ENCODE data around the gene ST6GALNAC4. TPM values are rescaled to one million over a fixed set of nuclear protein-coding genes. Genes with fewer than 3 reads are reported as not detected.

The ST6GALNAC4 gene
- total and polyA plus RNA-seq, 3 experiments from 2014 or later = 28.7 to 43.2 (median 32.9) TPM

DNA sequence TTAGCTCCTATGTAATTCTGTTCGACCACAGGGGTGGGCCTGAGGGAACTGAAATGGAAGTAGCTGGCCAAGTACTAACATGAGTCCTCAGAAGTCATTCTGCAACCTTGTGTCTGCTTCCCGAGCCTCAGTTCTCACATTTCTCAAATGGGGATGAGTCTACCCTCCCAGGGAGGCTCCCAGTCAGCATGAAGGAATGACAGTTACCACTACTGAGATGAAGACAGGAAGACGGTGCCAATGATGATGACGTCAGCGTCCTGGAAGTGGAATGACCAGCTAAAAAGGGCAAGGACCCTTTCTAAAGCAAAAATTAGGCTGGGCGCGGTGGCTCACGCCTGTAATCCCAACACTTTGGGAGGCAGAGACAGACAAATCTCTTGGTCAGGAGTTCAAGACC is 6.9 kb upstream of the ST6GALNAC4 start:
- Mint-ChIP-seq H3K9me3 (no peaks in the 10 kb centered on the region), H3K27me3 (peaks cover 0 to 8% of the 10 kb centered on the region in 2 donors), H3K27ac (no peak overlapping the region), H3K4me1 (peaks cover 9 to 39% (median 21%) of the 10 kb centered on the region in 3 donors), H3K4me3 (peak overlapping the region in 1 of 7 donors; percentile 51), H3K36me3 (no peaks in the 10 kb centered on the region)
- no peak for DNase-seq
- peaks cover 40% of the 10 kb centered on the region for H3K4me1 ChIP-seq (ENCODE audit: insufficient read depth, low read length)
- H3K27ac ChIP-seq (ENCODE audit: low read depth, low read length) = no peak overlapping the region
- no peaks in the 10 kb centered on the region for H3K36me3 ChIP-seq (ENCODE audit: insufficient read depth, low read length)
- no peaks in the 10 kb centered on the region for H3K9me3 ChIP-seq (ENCODE audit: low read length)
- H3K27me3 ChIP-seq (ENCODE audit: insufficient read depth, low read length, poor library complexity, severe bottlenecking) = no peaks in the 10 kb centered on the region
- CTCF ChIA-PET = interaction anchor here (1.0 to 8.1 kb wide), 6 partner anchors 9 to 334 kb away, joined by 3 to 68 read pairs (median 8); partner anchors contain the start of gene TOR2A
- POLR2A ChIA-PET = no interaction called here
- H3K4me3 ChIP-seq (ENCODE audit: low read length) = no peak overlapping the region

DNA sequence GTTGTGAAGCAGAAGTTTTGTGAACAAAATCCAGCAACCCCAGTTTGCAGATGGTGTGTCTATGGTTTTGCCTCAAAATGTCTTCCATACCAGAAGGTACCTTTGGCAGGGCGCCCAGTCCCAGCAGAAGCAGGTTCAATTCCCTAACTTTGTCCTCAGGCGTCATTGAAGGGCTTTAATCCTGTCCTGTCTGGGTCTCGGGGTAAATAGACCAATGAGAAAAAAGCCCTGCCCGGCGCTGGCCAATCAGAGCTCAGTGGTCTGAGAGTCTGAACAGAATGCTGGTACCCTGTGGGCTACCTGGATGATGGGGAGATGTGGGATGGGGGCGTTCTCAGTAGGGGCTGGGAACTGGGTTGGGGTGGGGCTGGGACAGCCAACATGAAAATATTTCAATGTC is 6.2 kb upstream of the ST6GALNAC4 start:
- no peak for DNase-seq
- H3K9me3 ChIP-seq (ENCODE audit: low read length) = no peaks in the 10 kb centered on the region
- H3K27ac Mint-ChIP-seq = no peak overlapping the region
- H3K27ac ChIP-seq (ENCODE audit: low read depth, low read length) = no peak overlapping the region
- ChIA-PET POLR2A (no interaction called here), CTCF (interaction anchor here (1.0 to 8.1 kb wide), 10 partner anchors 14 to 708 kb away, joined by 3 to 68 read pairs (median 6); partner anchors contain the start of gene TOR2A)
- peaks cover 0 to 5% of the 10 kb centered on the region in 2 donors for H3K27me3 Mint-ChIP-seq
- H3K4me3 ChIP-seq (ENCODE audit: low read length) = no peak overlapping the region
- H3K36me3 Mint-ChIP-seq = no peaks in the 10 kb centered on the region
- no peak overlapping the region for H3K4me3 Mint-ChIP-seq
- H3K27me3 ChIP-seq (ENCODE audit: insufficient read depth, low read length, poor library complexity, severe bottlenecking) = no peaks in the 10 kb centered on the region
- H3K9me3 Mint-ChIP-seq = no peaks in the 10 kb centered on the region
- H3K4me1 Mint-ChIP-seq = peaks cover 15 to 41% (median 24%) of the 10 kb centered on the region in 3 donors
- peaks cover 40% of the 10 kb centered on the region for H3K4me1 ChIP-seq (ENCODE audit: insufficient read depth, low read length)
- no peaks in the 10 kb centered on the region for H3K36me3 ChIP-seq (ENCODE audit: insufficient read depth, low read length)

DNA sequence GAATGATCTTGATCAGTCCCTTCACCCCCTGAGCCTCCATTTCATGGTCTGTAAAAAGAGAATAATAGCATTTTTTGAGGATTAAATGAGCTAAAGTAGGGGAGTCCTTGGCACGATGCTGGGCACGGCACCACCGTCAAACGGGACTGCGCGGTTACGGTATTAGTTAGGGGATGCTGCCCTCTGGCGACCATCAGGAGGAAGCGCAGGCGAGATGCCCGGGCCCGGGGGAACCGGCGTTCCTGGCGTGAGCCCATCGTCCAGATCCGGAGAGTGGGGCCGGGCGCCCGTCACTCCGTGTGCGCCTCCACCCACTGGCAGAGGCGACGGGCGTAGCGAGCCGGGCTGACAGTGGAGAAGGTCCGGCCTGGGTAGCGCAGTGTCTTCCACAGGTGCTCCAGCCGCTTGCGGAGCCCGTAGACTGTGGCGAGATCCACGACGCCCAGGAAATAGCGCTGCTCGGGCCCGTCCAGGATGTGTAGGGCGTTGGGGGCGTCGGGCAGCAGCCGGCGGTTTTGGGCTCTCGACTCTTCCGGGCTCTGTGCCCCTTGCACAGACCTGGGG is 4.8 kb upstream of the ST6GALNAC4 start:
- H3K27ac Mint-ChIP-seq = peak overlapping the region in 6 of 8 donors; percentile 23 to 60 (median 52)
- no peaks in the 10 kb centered on the region for H3K9me3 Mint-ChIP-seq

DNA sequence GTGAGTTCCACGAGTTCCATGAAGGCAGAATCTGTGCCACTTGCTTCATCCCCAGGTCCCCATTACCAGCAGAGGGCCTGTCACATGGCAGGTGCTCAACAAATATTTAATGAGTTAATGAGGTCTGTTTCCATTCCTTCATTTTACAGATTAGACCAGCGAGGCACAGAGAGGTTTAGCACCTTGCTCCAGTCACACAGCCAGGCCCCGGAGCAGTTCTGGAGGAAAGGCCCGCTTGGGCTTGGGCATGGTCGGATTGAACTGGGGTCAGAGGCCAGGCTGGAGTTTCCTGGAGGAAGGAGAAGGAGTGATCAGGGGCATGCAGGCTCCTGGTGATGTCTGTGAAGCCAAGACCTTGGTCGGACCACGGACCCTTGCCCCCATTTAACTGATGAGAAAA is 4.0 kb upstream of the ST6GALNAC4 start:
- Mint-ChIP-seq H3K9me3 (no peaks in the 10 kb centered on the region), H3K27me3 (peaks cover 0 to 4% of the 10 kb centered on the region in 2 donors), H3K4me1 (peaks cover 28 to 40% (median 29%) of the 10 kb centered on the region in 3 donors), H3K27ac (peak overlapping the region in 1 of 8 donors; percentile 54), H3K4me3 (peak overlapping the region in 3 of 7 donors; percentile 30 to 73 (median 45)), H3K36me3 (peaks cover 0 to 2% (median 0%) of the 10 kb centered on the region in 3 donors)
- Histone ChIP-seq H3K36me3 (ENCODE audit: insufficient read depth, low read length) (no peaks in the 10 kb centered on the region), H3K9me3 (ENCODE audit: low read length) (no peaks in the 10 kb centered on the region), H3K4me1 (ENCODE audit: insufficient read depth, low read length) (peaks cover 43% of the 10 kb centered on the region), H3K27me3 (ENCODE audit: insufficient read depth, low read length, poor library complexity, severe bottlenecking) (no peaks in the 10 kb centered on the region), H3K4me3 (ENCODE audit: low read length) (no peak overlapping the region), H3K27ac (ENCODE audit: low read depth, low read length) (no peak overlapping the region)
- ChIA-PET CTCF (interaction anchor here (0.6 to 8.1 kb wide), 43 partner anchors 7 to 501 kb away, joined by 3 to 68 read pairs (median 5); partner anchors contain the start of genes CDK9, DPM2, FPGS and PIP5KL1), POLR2A (interaction anchor here (0.6 to 1.0 kb wide), 3 partner anchors 14 to 186 kb away, joined by 3 to 9 read pairs (median 4); partner anchors contain the start of gene TOR2A)
- no peak for DNase-seq

More for the DNA sequence above, 4.8 kb upstream of the ST6GALNAC4 start:
- Histone ChIP-seq H3K4me1 (ENCODE audit: insufficient read depth, low read length) (peaks cover 42% of the 10 kb centered on the region), H3K36me3 (ENCODE audit: insufficient read depth, low read length) (no peaks in the 10 kb centered on the region), H3K27me3 (ENCODE audit: insufficient read depth, low read length, poor library complexity, severe bottlenecking) (no peaks in the 10 kb centered on the region), H3K27ac (ENCODE audit: low read depth, low read length) (no peak overlapping the region), H3K9me3 (ENCODE audit: low read length) (no peaks in the 10 kb centered on the region), H3K4me3 (ENCODE audit: low read length) (peak overlapping the region; percentile 17)
- peak; percentile 68 to 81 (median 75) for DNase-seq
- Mint-ChIP-seq H3K36me3 (no peaks in the 10 kb centered on the region), H3K27me3 (peaks cover 0 to 4% of the 10 kb centered on the region in 2 donors), H3K4me3 (peak overlapping the region in 6 of 7 donors; percentile 11 to 62 (median 33)), H3K4me1 (peaks cover 25 to 40% (median 28%) of the 10 kb centered on the region in 3 donors)
- ChIA-PET CTCF (interaction anchor here (0.6 to 8.1 kb wide), 45 partner anchors 8 to 502 kb away, joined by 3 to 68 read pairs (median 5); partner anchors contain the start of genes CDK9, DPM2, FPGS and PIP5KL1), POLR2A (interaction anchor here (0.6 to 1.0 kb wide), 4 partner anchors 15 to 231 kb away, joined by 3 to 9 read pairs (median 4); partner anchors contain the start of gene TOR2A)

DNA sequence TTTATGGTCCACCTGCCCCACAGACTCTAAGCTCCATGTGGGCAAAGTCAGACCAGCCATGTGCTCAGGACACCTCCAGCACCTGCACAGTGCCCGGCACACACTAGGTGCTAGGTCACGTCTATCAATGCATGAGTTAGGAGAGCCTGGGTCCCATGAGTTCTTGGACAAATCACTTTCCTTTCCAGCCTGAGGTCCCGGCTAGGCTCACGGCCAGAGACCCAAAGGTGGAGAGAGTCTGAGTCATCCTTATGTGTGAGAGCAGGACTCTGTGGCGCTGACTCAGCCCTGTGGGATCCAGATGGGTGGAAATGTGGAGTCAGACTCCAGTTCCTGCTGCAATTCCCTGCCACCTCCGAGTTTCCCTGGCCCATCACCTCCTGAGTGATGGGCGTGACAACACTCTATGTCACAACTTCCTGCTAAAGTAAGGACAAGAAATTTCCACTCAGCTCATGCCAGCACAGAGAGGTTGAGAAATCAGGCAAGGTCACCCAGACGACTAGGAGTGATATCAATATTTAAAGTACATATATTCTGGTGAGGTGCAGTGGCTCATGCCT is 2.5 kb upstream of the ST6GALNAC4 start:
- Mint-ChIP-seq H3K27ac (peak overlapping the region in 4 of 8 donors; percentile 23 to 65 (median 38)), H3K4me3 (peak overlapping the region in 3 of 7 donors; percentile 3 to 80 (median 32))

DNA sequence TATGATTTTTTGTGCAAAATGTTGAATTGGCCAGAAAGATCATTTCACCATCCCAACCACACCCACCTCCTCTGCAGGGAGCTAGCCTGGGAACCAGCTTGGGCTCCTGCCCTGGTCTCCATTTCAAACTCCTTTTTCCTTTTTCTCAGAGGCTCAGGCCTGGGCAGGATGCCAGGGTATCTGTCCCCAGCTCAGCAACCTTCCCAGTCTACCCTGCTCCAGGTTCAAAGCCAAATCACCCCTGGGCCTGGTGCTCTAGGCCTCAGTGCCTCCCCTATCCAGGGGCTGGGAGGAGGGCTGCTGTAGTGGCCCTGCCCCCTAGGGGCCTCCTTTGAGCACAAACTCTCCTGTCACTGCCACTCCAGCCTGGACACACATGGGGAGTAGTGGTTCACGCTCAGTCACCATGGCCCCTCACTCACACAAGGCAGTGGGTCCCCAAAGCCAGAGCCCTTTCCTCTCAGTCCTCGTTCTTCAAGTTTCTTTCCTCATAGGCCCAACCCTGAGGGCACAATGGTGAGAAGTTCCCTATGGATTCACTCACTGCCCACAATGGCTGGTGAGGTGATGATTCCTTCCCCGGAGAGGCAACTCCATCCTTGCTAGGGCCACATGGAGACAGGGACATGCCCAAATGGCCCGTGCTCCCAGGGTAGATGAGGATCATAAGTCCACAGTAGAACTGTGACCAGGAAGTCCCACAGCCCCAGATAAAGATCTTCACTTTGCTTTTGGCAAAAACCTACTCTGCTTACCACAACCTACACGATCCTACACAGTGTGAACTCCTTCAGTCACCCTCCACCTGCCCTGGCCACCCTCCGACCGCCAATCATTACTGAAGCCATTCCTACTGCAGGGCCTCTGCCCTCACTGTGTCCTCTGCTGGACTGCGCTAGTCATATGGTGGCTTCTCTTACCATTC is 1.6 kb upstream of the ST6GALNAC4 start:
- Mint-ChIP-seq H3K9me3 (no peaks in the 10 kb centered on the region), H3K4me3 (peak overlapping the region in 6 of 7 donors; percentile 5 to 86 (median 64)), H3K27ac (peak overlapping the region in 7 of 8 donors; percentile 14 to 87 (median 64)), H3K36me3 (peaks cover 0 to 14% (median 0%) of the 10 kb centered on the region in 3 donors), H3K27me3 (peaks cover 0 to 4% of the 10 kb centered on the region in 2 donors), H3K4me1 (peaks cover 34 to 60% (median 38%) of the 10 kb centered on the region in 3 donors)
- H3K4me3 ChIP-seq (ENCODE audit: low read length) = no peak overlapping the region
- CTCF ChIA-PET = interaction anchor here (0.7 to 8.1 kb wide), 4 partner anchors 48 to 184 kb away, joined by 3 to 68 read pairs (median 16); partner anchors contain the start of gene TOR2A
- H3K27ac ChIP-seq (ENCODE audit: low read depth, low read length) = peak overlapping the region; percentile 16
- DNase-seq = no peak
- H3K9me3 ChIP-seq (ENCODE audit: low read length) = no peaks in the 10 kb centered on the region
- no peaks in the 10 kb centered on the region for H3K27me3 ChIP-seq (ENCODE audit: insufficient read depth, low read length, poor library complexity, severe bottlenecking)
- peaks cover 54% of the 10 kb centered on the region for H3K4me1 ChIP-seq (ENCODE audit: insufficient read depth, low read length)
- POLR2A ChIA-PET = interaction anchor here (1.0 to 3.3 kb wide), 2 partner anchors 19 to 147 kb away, joined by 3 to 13 read pairs; partner anchors contain the start of gene DPM2
- no peaks in the 10 kb centered on the region for H3K36me3 ChIP-seq (ENCODE audit: insufficient read depth, low read length)

More for the DNA sequence above, 2.5 kb upstream of the ST6GALNAC4 start:
- Histone ChIP-seq H3K9me3 (ENCODE audit: low read length) (no peaks in the 10 kb centered on the region), H3K27ac (ENCODE audit: low read depth, low read length) (no peak overlapping the region), H3K4me3 (ENCODE audit: low read length) (no peak overlapping the region), H3K27me3 (ENCODE audit: insufficient read depth, low read length, poor library complexity, severe bottlenecking) (no peaks in the 10 kb centered on the region), H3K36me3 (ENCODE audit: insufficient read depth, low read length) (no peaks in the 10 kb centered on the region), H3K4me1 (ENCODE audit: insufficient read depth, low read length) (peaks cover 54% of the 10 kb centered on the region)
- no peak for DNase-seq
- ChIA-PET CTCF (interaction anchor here (1.0 to 8.1 kb wide), 5 partner anchors 11 to 184 kb away, joined by 3 to 68 read pairs (median 12); partner anchors contain the start of genes PIP5KL1 and TOR2A), POLR2A (interaction anchor here (0.6 kb wide), 1 partner anchor 225 kb away, joined by 3 read pairs; no protein-coding TSS in a partner anchor)
- Mint-ChIP-seq H3K9me3 (no peaks in the 10 kb centered on the region), H3K36me3 (peaks cover 0 to 8% (median 0%) of the 10 kb centered on the region in 3 donors), H3K27me3 (peaks cover 0 to 4% of the 10 kb centered on the region in 2 donors), H3K4me1 (peaks cover 34 to 55% (median 38%) of the 10 kb centered on the region in 3 donors)

DNA sequence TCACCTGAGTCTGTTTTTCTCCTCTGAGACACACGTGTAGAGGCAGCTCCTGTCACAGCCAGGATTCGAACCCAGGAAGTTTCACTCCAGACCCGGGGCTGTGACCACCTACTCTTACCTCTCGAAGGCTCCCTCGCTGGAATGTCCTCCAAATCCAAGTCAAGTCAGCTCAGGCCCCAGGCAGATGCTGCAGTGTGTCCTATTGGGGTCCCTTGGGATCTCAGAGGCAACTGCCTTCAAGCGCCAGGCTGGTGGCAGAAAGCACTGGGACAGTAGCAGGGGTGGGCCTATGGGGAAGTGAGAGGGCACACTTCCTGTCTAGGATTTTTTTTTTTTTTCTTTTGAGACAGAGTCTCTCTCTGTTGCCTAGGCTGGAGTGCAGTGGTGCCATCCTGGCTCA is 762 bp upstream of the ST6GALNAC4 start:
- H3K4me1 ChIP-seq (ENCODE audit: insufficient read depth, low read length) = peaks cover 54% of the 10 kb centered on the region
- ChIA-PET CTCF (interaction anchor here (0.6 to 4.4 kb wide), 8 partner anchors 35 to 332 kb away, joined by 3 to 25 read pairs (median 6); partner anchors contain the start of gene TOR2A), POLR2A (interaction anchor here (0.5 to 3.3 kb wide), 7 partner anchors 11 to 146 kb away, joined by 3 to 13 read pairs (median 4); partner anchors contain the start of gene DPM2)
- no peaks in the 10 kb centered on the region for H3K36me3 ChIP-seq (ENCODE audit: insufficient read depth, low read length)
- Mint-ChIP-seq H3K4me3 (peak overlapping the region; percentile 24 to 94 (median 82)), H3K4me1 (peaks cover 39 to 65% (median 43%) of the 10 kb centered on the region in 3 donors), H3K27ac (peak overlapping the region in 6 of 8 donors; percentile 23 to 87 (median 74)), H3K36me3 (peaks cover 0 to 21% (median 0%) of the 10 kb centered on the region in 3 donors), H3K27me3 (peaks cover 0 to 4% of the 10 kb centered on the region in 2 donors), H3K9me3 (no peaks in the 10 kb centered on the region)
- no peak for DNase-seq
- H3K27me3 ChIP-seq (ENCODE audit: insufficient read depth, low read length, poor library complexity, severe bottlenecking) = no peaks in the 10 kb centered on the region
- H3K27ac ChIP-seq (ENCODE audit: low read depth, low read length) = no peak overlapping the region
- no peaks in the 10 kb centered on the region for H3K9me3 ChIP-seq (ENCODE audit: low read length)
- peak overlapping the region; percentile 25 for H3K4me3 ChIP-seq (ENCODE audit: low read length)
